Measurements from ENCODE around the gene ARAP2.

Gene ARAP2, protein sequence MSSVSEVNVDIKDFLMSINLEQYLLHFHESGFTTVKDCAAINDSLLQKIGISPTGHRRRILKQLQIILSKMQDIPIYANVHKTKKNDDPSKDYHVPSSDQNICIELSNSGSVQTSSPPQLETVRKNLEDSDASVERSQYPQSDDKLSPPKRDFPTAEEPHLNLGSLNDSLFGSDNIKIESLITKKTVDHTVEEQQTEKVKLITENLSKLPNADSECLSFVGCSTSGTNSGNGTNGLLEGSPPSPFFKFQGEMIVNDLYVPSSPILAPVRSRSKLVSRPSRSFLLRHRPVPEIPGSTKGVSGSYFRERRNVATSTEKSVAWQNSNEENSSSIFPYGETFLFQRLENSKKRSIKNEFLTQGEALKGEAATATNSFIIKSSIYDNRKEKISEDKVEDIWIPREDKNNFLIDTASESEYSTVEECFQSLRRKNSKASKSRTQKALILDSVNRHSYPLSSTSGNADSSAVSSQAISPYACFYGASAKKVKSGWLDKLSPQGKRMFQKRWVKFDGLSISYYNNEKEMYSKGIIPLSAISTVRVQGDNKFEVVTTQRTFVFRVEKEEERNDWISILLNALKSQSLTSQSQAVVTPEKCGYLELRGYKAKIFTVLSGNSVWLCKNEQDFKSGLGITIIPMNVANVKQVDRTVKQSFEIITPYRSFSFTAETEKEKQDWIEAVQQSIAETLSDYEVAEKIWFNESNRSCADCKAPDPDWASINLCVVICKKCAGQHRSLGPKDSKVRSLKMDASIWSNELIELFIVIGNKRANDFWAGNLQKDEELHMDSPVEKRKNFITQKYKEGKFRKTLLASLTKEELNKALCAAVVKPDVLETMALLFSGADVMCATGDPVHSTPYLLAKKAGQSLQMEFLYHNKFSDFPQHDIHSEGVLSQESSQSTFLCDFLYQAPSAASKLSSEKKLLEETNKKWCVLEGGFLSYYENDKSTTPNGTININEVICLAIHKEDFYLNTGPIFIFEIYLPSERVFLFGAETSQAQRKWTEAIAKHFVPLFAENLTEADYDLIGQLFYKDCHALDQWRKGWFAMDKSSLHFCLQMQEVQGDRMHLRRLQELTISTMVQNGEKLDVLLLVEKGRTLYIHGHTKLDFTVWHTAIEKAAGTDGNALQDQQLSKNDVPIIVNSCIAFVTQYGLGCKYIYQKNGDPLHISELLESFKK (N-terminal part only)

DNA sequence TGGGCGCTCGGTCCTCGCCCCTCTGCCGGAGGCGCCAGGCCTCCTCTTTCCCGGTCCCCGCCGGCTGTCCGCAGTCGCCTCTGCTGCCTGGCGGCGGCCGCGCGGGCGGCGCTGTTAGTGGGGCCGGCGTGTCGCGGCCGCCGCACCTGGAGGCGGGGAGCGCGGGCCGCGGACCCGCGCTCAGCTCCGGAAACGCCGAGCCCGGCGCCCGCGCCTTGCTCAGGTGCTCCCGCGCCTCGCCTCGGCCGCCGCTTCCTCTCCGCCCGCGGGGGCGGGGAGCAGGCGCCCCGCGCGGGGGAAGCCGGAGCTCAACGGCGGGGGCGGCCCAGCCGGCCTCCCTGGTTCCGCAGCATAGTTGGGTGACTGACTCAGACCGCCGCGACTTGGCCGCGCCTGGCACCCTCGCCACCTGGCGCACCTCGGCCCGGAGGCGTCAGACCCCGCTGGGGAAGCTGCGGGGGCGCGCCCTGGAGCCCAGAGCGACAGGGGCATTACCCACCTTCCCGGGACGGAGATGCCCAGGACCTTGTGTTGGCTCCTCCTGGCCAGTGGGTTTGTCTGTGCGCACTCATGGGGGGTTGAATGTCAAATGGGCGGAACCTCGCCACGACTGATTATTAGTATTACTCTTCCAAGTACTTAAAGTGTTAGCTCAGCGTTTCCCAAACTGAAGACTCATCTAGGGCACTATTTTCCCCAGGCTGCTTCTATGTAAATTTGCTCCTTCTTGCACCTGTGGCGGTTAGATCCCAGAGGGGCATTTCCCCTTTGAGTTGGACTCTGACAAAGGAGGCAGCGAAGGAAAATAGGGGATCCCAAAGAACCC lies at the start of gene ARAP2:
TSS of gene ARAP2 (minus strand) at position 258 of the 826 bp plus-strand sequence. CDS start 15,028 bp downstream, outside the sequence.
- peak; percentile 22 for DNase-seq

DNA sequence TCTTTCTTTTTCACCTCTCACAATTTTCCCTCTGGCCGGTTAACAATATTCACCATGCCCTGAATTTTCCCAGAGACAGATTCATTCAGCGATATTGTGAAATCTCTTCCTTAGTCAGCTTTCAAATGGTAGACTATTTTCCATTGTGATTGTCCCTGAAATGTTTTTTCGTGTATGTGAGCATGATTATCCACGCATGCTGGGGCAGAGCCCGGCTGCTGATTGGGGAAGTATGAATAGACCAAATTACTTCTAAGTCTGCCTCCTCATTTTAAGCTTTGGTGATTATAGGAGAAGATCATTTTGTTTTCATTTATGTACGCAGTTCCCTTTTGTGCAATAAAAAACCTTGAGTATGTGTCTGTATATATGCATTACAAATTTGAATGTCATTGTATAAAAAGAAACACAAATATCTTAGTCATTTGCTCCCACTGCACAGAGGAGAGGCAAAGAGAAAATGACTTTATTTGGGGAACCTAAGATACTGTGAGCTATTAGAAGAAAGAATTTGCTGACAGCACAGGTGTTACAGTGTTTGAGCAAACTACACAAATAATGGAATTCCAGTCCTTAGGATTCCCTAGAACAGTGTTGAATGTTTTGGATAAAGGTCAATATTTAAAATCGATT lies 48.4 kb upstream of the ARAP2 start:
- no peak for DNase-seq

DNA sequence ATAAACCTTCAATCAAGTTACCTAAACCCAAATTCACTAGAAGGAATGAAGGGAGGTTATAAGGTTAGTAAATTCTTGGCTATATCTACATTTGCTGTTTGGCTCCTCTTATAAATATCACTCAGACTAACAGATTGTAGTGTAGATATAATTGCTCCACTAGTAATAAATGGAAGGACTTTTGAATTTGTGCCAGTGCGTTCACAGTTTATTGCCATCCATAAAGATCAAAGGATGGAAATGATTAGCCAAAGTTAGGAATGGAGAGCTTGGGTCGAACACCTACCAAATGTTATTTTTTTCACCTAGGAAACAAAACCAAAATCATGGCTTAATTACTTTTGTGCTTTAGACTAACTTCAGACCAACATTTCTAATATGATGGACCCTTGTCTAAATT lies 46.3 kb upstream of the ARAP2 start:
- DNase-seq: no peak

DNA sequence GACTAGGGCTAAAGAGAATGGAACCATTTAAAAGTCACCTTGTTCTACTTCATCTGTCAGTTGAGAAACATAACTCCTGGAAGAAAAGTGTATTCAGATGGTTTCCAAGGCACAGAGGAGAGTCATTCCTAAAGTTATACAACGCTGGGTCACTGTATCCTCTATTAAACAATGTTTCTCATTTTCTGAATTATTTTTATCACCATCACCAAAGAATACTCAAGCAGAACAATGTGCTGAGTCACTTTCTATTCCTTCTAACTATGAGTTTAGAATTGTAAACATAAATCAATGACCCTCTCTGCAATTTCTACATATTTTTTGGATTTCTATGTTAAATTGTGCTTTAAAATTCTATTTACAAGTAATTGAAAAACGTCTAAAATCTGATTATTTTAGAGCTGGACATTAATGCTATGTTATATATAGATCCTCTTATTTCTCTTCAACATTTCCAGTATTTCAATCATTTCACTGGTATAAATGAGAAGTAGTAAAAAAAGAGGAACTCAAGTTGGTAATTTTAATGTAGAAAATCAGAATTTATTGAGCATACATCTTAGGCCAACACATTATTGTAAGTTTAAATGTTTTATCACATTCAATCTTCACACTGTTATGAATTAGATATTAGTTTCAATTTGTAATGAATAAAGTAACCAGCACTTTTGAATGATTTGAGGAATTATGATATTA lies 44.6 kb upstream of the ARAP2 start:
- DNase-seq: no peak

DNA sequence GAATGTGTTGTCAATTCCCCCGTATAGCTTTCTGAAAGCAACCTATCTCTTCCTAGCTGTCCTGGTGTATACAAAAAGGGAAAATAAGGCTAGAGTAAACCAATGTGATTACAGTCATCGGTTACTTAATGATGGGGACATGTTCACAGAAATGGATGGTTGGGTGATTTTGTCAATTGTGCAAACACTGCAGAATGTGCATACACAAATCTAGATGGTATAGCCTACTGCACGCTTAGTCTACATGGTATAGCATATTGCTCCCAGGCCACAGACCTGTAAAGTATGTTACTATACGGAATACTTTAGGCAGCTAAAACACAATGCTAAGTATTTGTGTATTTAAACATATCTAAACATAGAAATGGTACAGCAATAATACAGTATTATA lies 42.2 kb upstream of the ARAP2 start:
- DNase-seq: no peak

DNA sequence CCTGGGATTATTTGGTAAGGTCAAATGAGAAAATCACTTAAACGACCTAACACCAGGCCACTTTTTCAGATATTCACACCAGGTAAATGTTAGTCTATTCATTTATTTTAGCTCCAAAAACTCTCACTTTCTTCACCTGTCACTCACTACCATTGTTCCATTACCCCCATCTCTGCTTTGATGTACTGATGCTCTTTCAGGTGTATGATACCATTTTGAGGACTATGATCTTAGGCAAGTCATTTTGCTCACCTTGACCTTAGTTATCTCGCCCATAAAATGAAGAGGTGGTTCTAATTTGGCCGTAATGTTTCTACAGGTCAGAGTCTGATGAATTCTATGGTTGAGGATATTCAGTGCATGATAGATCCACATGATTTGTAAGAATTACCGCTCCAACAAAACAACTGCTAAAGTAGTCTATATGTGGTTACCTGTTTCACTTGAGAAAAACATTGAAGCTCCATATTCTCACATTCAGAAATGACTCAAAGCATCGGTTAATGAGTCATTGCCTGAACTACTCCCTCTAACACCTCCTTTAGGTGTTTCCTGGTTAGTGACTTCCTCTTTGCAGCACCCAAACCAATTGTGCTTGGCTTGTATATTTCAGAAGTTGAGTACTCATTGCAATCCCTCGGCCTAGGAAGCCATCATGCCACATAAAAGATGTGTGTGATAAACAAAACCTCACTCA lies 41.6 kb upstream of the ARAP2 start:
- DNase-seq: no peak

DNA sequence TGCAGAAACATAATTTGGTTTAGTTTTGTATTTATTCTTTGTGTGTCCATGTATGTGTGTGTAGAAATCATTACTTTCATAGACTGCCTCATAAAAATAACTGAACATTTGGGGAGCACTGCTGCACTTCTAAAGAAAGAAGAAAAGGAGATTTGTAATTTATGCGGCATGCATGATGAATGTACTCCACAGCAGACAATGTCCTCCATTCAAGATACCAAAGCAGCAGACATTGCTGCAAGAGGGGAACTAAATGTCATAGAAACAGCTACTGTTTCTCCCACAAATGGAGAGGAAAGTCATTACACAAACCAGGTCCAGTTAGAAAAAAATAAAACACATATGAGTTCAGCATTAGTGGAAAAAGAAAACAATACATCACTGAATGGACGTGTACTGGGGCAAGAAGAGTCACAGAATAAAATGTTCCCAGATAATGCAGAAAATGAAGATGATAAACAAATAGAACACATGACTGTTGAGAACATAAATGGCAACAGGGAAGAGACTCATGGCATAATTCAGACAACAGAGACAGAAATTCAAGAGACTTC lies 39.7 kb upstream of the ARAP2 start:
- DNase-seq: no peak

DNA sequence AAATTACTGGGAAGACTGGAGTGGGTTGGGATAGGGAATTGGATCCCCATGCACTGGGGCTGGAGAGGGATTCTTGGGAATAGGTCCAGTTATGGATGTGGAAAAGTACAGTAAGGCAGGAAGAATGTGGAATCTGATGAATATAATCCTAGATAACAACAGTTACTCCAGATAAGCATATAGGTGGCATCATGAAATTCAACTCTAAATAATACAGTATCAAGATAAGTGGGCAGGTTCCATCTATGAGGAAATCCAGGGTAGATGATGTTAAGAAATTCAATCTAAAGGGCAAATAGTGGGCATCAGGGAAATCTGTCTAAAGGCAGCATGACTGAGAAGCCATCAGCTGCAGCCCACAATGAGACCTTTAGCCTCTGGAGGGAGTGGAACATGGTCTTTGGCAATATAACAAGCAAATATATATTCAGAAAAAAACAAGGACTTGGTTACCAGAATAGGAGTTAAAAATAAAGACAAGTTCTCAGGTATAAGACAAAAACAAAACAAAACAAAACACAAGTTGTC lies 38.3 kb upstream of the ARAP2 start:
- no peak for DNase-seq

DNA sequence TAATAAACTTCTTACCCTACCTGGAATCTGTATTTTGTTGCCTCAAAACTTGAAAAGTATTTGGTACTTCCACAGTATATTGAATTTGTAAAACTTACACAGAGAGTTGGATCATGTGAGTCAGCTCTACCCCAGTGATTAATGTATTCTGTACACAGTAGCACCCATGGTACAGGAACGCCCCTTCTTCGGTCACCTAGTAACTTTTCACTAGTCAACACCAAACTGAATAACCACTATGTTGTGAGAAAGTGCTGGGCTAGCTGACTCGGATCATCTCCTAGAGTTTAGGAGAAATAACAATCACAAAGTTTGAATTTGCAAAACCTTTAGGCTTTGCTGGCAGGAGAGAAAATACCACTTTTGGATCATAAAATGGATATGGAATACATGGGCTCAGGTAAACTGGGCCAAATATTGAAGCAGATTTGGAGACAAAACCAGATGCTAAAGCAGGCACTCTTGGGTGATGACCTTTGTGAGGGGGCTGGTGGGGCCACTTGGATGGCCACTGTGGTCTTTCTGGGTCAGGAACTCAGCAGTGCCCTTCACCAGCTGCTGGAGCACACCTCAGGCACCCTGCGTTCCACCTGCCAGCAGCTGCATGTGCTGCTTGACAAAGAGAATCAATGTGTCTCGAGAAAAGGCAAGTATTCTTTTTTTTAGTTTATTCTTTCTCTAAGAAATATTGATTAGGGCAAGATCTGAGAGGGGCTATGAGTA lies 37.2 kb upstream of the ARAP2 start, which contains the start of gene DTHD1:
TSS of gene DTHD1 (plus strand) at position 233 of the 723 bp plus-strand sequence. CDS start at position 376, 143 bp downstream.
- DNase-seq: no peak

DNA sequence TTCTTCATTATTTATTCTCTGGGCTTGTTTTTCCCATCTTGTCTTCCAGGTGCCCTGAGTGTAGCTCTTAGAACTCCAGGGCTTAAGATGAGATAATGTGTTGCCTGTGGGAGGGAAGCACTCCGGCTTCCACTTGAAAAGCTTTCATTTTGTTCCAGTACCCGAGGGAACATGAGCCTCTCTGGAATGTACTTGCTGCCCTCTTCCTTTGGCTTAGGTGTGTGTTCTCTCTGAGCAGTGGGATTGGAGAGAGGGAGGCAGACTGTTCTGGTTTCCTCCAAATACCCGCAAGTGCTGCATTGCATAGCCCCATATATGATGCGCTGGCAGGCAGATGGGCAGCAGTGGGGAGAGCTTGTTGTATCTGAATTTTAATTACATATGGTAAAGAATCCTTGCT lies 36.2 kb upstream of the ARAP2 start:
- DNase-seq: no peak

DNA sequence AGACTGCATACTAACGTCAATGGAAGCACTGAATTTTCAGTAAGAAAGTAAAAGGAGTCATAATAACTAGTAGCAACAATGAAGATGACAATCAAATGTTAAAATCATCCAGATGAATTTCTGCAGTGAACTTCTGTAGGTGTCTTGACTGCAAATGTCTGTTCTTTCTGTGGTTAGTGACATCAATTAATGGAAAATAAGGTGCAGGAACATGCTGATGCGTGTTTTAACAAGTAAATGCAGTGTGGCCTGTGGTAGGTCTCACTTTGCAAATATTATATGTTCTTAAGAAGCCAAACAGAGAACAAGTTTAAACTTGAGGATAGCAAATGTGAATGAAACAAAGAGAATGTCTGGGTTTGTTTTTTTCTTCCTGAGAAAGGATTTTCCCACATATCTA lies 34.5 kb upstream of the ARAP2 start:
- no peak for DNase-seq

DNA sequence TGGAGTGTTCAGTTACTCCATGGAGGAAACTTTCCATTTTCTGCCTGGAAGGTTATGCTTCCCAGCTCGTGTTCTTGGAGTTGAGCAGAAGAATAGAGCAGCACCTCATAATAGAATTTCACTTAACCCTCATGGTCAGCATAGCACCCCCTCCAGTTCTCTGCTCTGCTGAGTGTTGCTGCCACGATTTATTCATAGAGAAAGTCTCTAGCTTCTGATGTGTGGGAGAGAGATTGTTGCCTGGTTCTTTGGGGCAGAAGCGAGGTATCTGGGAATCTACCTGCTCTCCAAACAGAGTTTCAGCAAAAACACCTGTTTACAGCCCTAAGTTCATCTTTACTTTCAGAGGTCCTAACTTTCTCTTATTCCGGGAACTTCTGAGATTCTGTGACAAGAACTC lies 33.2 kb upstream of the ARAP2 start:
- no peak for DNase-seq

DNA sequence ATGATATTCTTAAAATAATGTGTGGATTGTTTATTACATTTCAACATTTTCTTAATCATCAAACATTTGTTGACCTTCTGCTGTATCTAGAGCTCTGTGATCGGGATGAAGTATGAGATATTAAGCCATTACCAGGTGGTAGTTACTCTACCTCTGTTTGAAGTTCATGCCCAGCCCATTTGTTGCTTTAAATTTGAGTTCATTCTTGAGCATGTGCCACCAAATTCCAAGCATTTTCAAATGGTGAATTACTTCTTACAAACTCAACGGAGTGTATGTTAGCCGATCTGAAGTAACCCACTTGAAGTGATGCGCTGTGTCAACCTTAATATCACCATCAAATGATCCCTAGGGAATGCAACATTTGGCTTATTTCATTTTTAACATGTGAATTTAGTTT lies 29.8 kb upstream of the ARAP2 start:
- no peak for DNase-seq

DNA sequence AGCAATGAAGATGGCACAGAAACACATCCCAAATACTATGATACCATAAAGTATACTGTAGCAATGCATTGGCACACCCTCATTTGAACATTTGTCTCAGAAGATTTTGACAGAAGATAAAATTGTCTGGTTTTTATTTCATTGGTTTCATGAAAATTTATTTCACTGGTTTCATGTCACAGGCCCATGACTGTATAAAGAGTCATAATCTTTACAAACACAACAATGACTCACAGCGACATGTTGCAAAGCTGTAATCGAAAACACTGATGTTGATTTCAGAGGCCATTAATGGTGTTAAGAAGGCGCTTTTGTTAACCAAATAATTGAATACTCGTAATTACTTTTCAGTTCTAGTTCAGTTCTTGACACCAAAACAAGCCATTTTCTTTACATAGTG lies 29.0 kb upstream of the ARAP2 start:
- DNase-seq: no peak

DNA sequence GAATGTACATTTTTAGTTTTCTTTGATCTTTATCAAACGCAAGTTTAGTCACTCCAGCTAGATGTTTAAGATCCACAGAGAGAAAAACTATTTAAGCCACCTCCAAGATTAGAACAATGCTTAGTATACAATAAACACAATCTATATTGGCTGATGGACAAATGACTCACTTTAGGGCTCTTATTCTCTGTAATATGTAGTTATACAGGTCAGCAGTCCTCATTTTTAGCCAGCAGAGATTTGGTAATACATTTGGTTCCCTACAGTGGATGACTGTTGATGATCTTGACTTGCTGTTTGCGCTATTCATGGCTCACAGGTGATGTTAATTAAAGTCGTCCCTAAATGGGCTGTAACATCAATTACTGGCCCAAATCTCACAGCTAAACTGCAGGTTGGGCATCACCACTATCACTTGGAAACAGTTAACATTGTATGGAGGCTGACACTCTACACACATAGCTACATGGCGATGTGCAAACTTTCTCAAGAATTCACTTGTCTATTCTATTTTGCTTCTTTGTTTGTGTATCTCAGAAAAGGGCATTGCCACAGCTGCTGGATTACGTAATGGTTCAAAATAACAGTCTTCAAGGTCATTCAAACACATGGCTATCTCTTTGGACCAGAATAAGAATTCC lies 25.3 kb upstream of the ARAP2 start:
- no peak for DNase-seq

DNA sequence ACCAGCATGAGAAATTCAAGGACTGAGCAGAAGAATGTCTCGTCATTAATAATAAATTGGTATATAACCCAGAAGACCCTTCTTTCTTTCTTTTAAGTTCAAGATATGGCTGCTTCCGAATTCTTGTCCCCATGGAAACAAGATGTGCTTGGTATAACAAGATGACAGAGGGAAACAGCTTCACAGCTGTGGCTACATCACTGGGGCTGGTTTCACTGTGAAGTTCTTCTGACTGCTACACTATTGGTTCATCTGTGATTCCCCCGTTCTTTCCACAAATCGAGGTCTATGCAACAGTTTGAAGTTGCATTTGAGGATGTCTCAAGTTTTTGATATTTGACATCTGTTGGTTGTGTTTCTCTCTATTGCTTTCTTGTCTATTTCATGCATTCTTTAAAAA lies 24.8 kb upstream of the ARAP2 start:
- no peak for DNase-seq

DNA sequence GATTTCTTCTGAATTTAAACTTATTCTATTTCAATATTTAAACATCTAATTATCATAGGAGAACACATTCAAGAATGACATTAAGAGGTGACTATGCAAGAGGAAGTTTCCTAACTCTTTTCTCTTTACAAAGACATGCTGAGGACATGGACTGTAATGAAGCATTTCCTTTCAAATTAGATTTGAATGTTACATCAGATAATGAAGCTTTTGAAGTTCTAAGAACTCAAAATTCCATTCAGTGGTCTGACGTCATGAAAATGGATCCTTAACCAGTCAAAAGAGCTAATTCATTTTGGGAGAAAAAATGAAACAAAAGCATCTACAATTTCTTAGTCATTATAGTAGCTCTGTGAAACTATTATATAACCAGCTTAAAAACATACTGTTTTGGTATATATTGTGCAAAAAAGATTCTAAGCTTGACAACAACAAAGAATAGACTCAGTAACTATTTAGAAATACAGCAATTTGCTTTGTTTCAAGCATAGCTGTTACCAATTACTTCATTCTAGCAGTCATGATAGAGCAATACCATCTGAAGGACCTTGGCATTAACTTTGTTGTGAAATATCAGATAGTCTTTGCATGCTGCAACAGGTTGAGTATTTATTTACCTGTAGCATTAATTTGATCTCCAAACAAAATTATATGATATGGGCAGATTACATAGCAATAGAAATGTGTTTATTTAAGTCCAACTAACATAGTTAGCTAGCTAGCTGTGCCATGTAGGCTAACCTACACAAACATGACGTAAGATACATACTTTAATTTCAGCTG lies 23.4 kb upstream of the ARAP2 start:
- no peak for DNase-seq

Data from NCI-H1092 treated with DMSO at 0.1 percent for 48 hours (cell line).